ENCODE results near the gene NFIB.

Gene NFIB

GRCh38 chr9:14096258-14096922 is 217.6 kb downstream of the NFIB start:
- DNase-seq: no peak

- DNase-seq: no peak
These were observed 218.7 kb downstream of the NFIB start for GRCh38 chr9:14095277-14095676.

GRCh38 chr9:14094491-14094890 is 219.4 kb downstream of the NFIB start:
- DNase-seq: no peak

GRCh38 chr9:14092344-14092743 is 221.6 kb downstream of the NFIB start:
- no peak for DNase-seq

GRCh38 chr9:14089051-14089803 is 224.7 kb downstream of the NFIB start:
- no peak for DNase-seq

GRCh38 chr9:14087576-14087975 is 226.4 kb downstream of the NFIB start:
- DNase-seq: no peak

GRCh38 chr9:14086495-14086894 is 227.4 kb downstream of the NFIB start:
- DNase-seq: no peak

GRCh38 chr9:14085810-14086209 is 228.1 kb downstream of the NFIB start:
- DNase-seq: no peak

- DNase-seq: no peak
These were observed 229.1 kb downstream of the NFIB start for GRCh38 chr9:14084867-14085266.

GRCh38 chr9:14083366-14083765 is 230.6 kb downstream of the NFIB start:
- no peak for DNase-seq

GRCh38 chr9:14082732-14083131 is 231.2 kb downstream of the NFIB start:
- no peak for DNase-seq

GRCh38 chr9:14081745-14082144 is 232.2 kb downstream of the NFIB start:
- DNase-seq: no peak

- no peak for DNase-seq
These were observed 232.9 kb downstream of the NFIB start for GRCh38 chr9:14080959-14081542.

- DNase-seq: no peak
These were observed 234.5 kb downstream of the NFIB start for GRCh38 chr9:14079440-14079839.

GRCh38 chr9:14077672-14078071 is 236.3 kb downstream of the NFIB start:
- no peak for DNase-seq

GRCh38 chr9:14075218-14075617 is 238.7 kb downstream of the NFIB start:
- DNase-seq: no peak

- DNase-seq: no peak
These were observed 241.1 kb downstream of the NFIB start for GRCh38 chr9:14072850-14073249.

GRCh38 chr9:14071484-14071883 is 242.5 kb downstream of the NFIB start:
- DNase-seq: no peak

GRCh38 chr9:14068690-14069089 is 245.3 kb downstream of the NFIB start:
- DNase-seq: no peak

GRCh38 chr9:14066831-14067230 is 247.1 kb downstream of the NFIB start:
- no peak for DNase-seq

GRCh38 chr9:14066032-14066431 is 247.9 kb downstream of the NFIB start:
- DNase-seq: no peak

- no peak for DNase-seq
These were observed 249.0 kb downstream of the NFIB start for GRCh38 chr9:14064940-14065339.

- DNase-seq: no peak
These were observed 250.2 kb downstream of the NFIB start for GRCh38 chr9:14063756-14064155.

GRCh38 chr9:14062586-14063221 is 251.2 kb downstream of the NFIB start:
- DNase-seq: no peak

Data from T-helper 9 cell (primary cell).